Esophagus squamous epithelium (tissue), 5 donors: ENCODE data around the gene PDSS2. TPM values are rescaled to one million over a fixed set of nuclear protein-coding genes. Genes with fewer than 3 reads are reported as not detected.
"Not testable (repeated sequence)": the region's sequence is repeated elsewhere in the genome, so short reads cannot be mapped to it uniquely, and the experiment has no call there.

Experiments
- DNase-seq: peaks from one replicate; lab custom pipeline; 2025; lab: John Stamatoyannopoulos, UW
- H3K27ac ChIP-seq, 4 donors: fragments of 200-600 bp; sonication (generic); one replicate each; pipeline ENCODE4 v1.5.1; 2016 to 2019; ENCODE audit warnings: mild to moderate bottlenecking in 1 of 4
- H3K27me3 ChIP-seq, 4 donors: fragments of 200-600 bp; sonication (generic); 1 replicate in 3 of 4; 2 replicates in 1 of 4; pipeline versions ENCODE4 v1.5.1 to v1.6.0; 2017 to 2021; ENCODE audit warnings: antibody characterized with exemption in 1 of 4
- H3K36me3 ChIP-seq, 3 donors: fragments of 200-600 bp; sonication (generic); one replicate each; pipeline ENCODE4 v1.5.1; 2016 to 2019
- H3K4me1 ChIP-seq, 3 donors: fragments of 200-600 bp; sonication (generic); one replicate each; pipeline ENCODE4 v1.5.1; 2017 to 2019
- H3K4me3 ChIP-seq, 4 donors: fragments of 200-600 bp; sonication (generic); 1 replicate in 3 of 4; 2 replicates in 1 of 4; pipeline ENCODE4 v1.5.1; 2016 to 2019; ENCODE audit warnings: mild to moderate bottlenecking in 2 of 4, moderate library complexity in 1 of 4
- H3K9me3 ChIP-seq, 3 donors: fragments of 200-600 bp; sonication (generic); one replicate each; pipeline ENCODE4 v1.5.1; 2016 to 2019
- CTCF ChIP-seq, 6 experiments: fragments of 450-650 bp in 4 of 6; fragments of 200-600 bp in 2 of 6; sonication (generic) in 2 of 6; IDR thresholded peaks; one replicate each; pipeline ENCODE4 v1.5.1; 2016 to 2019; ENCODE audit warnings: antibody characterized with exemption in 6 of 6, mild to moderate bottlenecking in 4 of 6, moderate library complexity in 4 of 6
- POLR2A ChIP-seq, 4 donors: fragments of 450-650 bp; IDR thresholded peaks; one replicate each; pipeline ENCODE4 v1.6.1; 2017; ENCODE audit warnings: antibody characterized with exemption in 4 of 4, mild to moderate bottlenecking in 4 of 4, moderate library complexity in 3 of 4
- WGBS, 2 donors: methylation state at CpG; one replicate each; pipeline ENCODE4 v1.1.5; 2018; 5-methylcytosine and 5-hydroxymethylcytosine counted together
- intact Hi-C: fragments of 100-400 bp; cut with DNase I; formaldehyde crosslinking; loops from one replicate; pipeline ENCODE4 v1.15.0; 2022
- total RNA-seq, 4 donors: library from RNA; depleted of rRNA; stranded (reverse); fragments of >200 nt; gene quantifications; one replicate each; pipeline ENCODE4 v1.1.0, GENCODE V29; 2016
- donor health status: DM: yes; HTN: yes; CAD: no.

PDSS2 gene
- total RNA-seq, 4 donors from 2014 or later, result 7.0 to 15.9 (median 12.3) TPM

GRCh38 chr6:107434812-107435211, 24.6 kb downstream of the PDSS2 start:
- WGBS, 2 donors, result 94 to 95% methylated on average over 3 of the region's 3 CpGs
- Histone ChIP-seq H3K27ac (no peak overlapping the region), H3K36me3 (no peaks in the 10 kb centered on the region), H3K27me3 (no peaks in the 10 kb centered on the region), H3K9me3 (no peaks in the 10 kb centered on the region), H3K4me1 (no peaks in the 10 kb centered on the region), H3K4me3 (no peak overlapping the region)
- intact Hi-C loops, result no loop called here
- no peak for DNase-seq
- no peak for TF ChIP-seq POLR2A (IDR thresholded peaks at IDR 0.05)
- no peak for TF ChIP-seq CTCF (IDR thresholded peaks at IDR 0.05)

- H3K4me3 ChIP-seq, H3K27ac ChIP-seq, DNase-seq, H3K27me3 ChIP-seq, H3K4me1 ChIP-seq, intact Hi-C loops: not testable (repeated sequence)
- peaks cover 0 to 16% (median 13%) of the 10 kb centered on the region in 3 donors for H3K9me3 ChIP-seq
- peaks cover 0 to 15% (median 0%) of the 10 kb centered on the region in 3 donors for H3K36me3 ChIP-seq
- 43 to 91% methylated on average over 3 to 4 of the region's 6 CpGs for WGBS, 2 donors
Observed at GRCh38 chr6:107425951-107426350, 33.4 kb downstream of the PDSS2 start.

GRCh38 chr6:107423474-107423990, 35.8 kb downstream of the PDSS2 start:
- WGBS, 2 donors, result 40 to 45% methylated on average over 1 of the region's 1 CpG
- Histone ChIP-seq H3K27ac (no peak overlapping the region), H3K36me3 (peaks cover 0 to 15% (median 0%) of the 10 kb centered on the region in 3 donors), H3K4me3 (no peak overlapping the region), H3K27me3 (no peaks in the 10 kb centered on the region), H3K4me1 (no peaks in the 10 kb centered on the region), H3K9me3 (peaks cover 0 to 16% (median 13%) of the 10 kb centered on the region in 3 donors)
- TF ChIP-seq CTCF (IDR thresholded peaks at IDR 0.05), result no peak
- TF ChIP-seq POLR2A (IDR thresholded peaks at IDR 0.05), result no peak
- no peak for DNase-seq
- intact Hi-C loops, result no loop called here

- H3K36me3 ChIP-seq, result peaks cover 0 to 10% (median 0%) of the 10 kb centered on the region in 3 donors
- no peaks in the 10 kb centered on the region for H3K27me3 ChIP-seq
- H3K27ac ChIP-seq, result no peak overlapping the region
- no peak for TF ChIP-seq CTCF (IDR thresholded peaks at IDR 0.05)
- TF ChIP-seq POLR2A (IDR thresholded peaks at IDR 0.05), result no peak
- WGBS, 2 donors, result 35 to 61% methylated on average over 5 of the region's 5 CpGs
- intact Hi-C loops, result no loop called here
- H3K4me1 ChIP-seq, result no peaks in the 10 kb centered on the region
- no peak for DNase-seq
- no peak overlapping the region for H3K4me3 ChIP-seq
- H3K9me3 ChIP-seq, result peaks cover 0 to 11% (median 10%) of the 10 kb centered on the region in 3 donors
Observed at GRCh38 chr6:107421696-107422256, 37.6 kb downstream of the PDSS2 start.

- no peak for TF ChIP-seq POLR2A (IDR thresholded peaks at IDR 0.05)
- no peak for TF ChIP-seq CTCF (IDR thresholded peaks at IDR 0.05)
- no peaks in the 10 kb centered on the region for H3K9me3 ChIP-seq
- no peaks in the 10 kb centered on the region for H3K36me3 ChIP-seq
- 42 to 49% methylated on average over 2 of the region's 2 CpGs for WGBS, 2 donors
- no peak overlapping the region for H3K27ac ChIP-seq
- H3K4me1 ChIP-seq, result peaks cover 0 to 1% (median 0%) of the 10 kb centered on the region in 3 donors
- H3K27me3 ChIP-seq, result no peaks in the 10 kb centered on the region
- no peak overlapping the region for H3K4me3 ChIP-seq
- intact Hi-C loops, result no loop called here
- no peak for DNase-seq
Observed at GRCh38 chr6:107419733-107420132, 39.6 kb downstream of the PDSS2 start.
